Activated T-cell treated with anti-CD3 and anti-CD28 coated beads, Interleukin-2, amount 50 U/mL, for 48 hours (primary cell): ENCODE data around the gene HS3ST5.
"Not testable (repeated sequence)": the region's sequence is repeated elsewhere in the genome, so short reads cannot be mapped to it uniquely, and the experiment has no call there.

ENCODE experiments used
- DNase-seq, 2 experiments: peaks; one replicate each; pipeline ENCODE4 v3.0.0-alpha.2; 2020

The HS3ST5 gene

GRCh38 chr6:114084327-114084890, 258.4 kb downstream of the HS3ST5 start:
- DNase-seq: no peak

- no peak for DNase-seq
These were observed 259.6 kb downstream of the HS3ST5 start for GRCh38 chr6:114083251-114083650.

- DNase-seq: no peak
These were observed 261.1 kb downstream of the HS3ST5 start for GRCh38 chr6:114081730-114082129.

- no peak for DNase-seq
These were observed 261.8 kb downstream of the HS3ST5 start for GRCh38 chr6:114080891-114081510.

GRCh38 chr6:114080410-114080809, 262.4 kb downstream of the HS3ST5 start:
- not testable (repeated sequence) for DNase-seq

- DNase-seq: no peak
These were observed 267.0 kb downstream of the HS3ST5 start for GRCh38 chr6:114075777-114076176.

- DNase-seq: no peak
These were observed 267.5 kb downstream of the HS3ST5 start for GRCh38 chr6:114075300-114075699.

GRCh38 chr6:114068771-114069170, 274.1 kb downstream of the HS3ST5 start:
- no peak for DNase-seq

GRCh38 chr6:114068116-114068515, 274.7 kb downstream of the HS3ST5 start:
- DNase-seq: no peak

GRCh38 chr6:114064862-114065261, 278.0 kb downstream of the HS3ST5 start:
- DNase-seq: no peak

GRCh38 chr6:114063956-114064355, 278.9 kb downstream of the HS3ST5 start:
- DNase-seq: no peak

GRCh38 chr6:114062199-114062598, 280.6 kb downstream of the HS3ST5 start:
- no peak for DNase-seq

- no peak for DNase-seq
These were observed 281.1 kb downstream of the HS3ST5 start for GRCh38 chr6:114061741-114062140.

GRCh38 chr6:114061116-114061515, 281.7 kb downstream of the HS3ST5 start:
- DNase-seq: no peak

GRCh38 chr6:114058435-114058834, 284.4 kb downstream of the HS3ST5 start:
- DNase-seq: no peak

GRCh38 chr6:114055763-114056162, 287.1 kb downstream of the HS3ST5 start:
- no peak for DNase-seq

GRCh38 chr6:114055349-114055748, 287.5 kb downstream of the HS3ST5 start:
- no peak for DNase-seq

GRCh38 chr6:114053791-114054190, 289.0 kb downstream of the HS3ST5 start:
- no peak for DNase-seq

- no peak for DNase-seq
These were observed 290.7 kb downstream of the HS3ST5 start for GRCh38 chr6:114052141-114052540.

GRCh38 chr6:114051031-114051430, 291.8 kb downstream of the HS3ST5 start:
- DNase-seq: no peak

- DNase-seq: no peak
These were observed 293.4 kb downstream of the HS3ST5 start for GRCh38 chr6:114049367-114049966.

GRCh38 chr6:114044566-114044965, 298.3 kb downstream of the HS3ST5 start:
- DNase-seq: not testable (repeated sequence)

GRCh38 chr6:114042267-114043016, 300.4 kb downstream of the HS3ST5 start:
- no peak for DNase-seq

GRCh38 chr6:114040871-114041270, 302.0 kb downstream of the HS3ST5 start:
- DNase-seq: no peak
